Kidney glomerular epithelial cell (primary cell): ENCODE measurements around the gene KCNK15.

ENCODE experiments used
- DNase-seq: peaks from one replicate; lab custom pipeline; 2025; lab: John Stamatoyannopoulos, UW

The KCNK15 gene

DNA sequence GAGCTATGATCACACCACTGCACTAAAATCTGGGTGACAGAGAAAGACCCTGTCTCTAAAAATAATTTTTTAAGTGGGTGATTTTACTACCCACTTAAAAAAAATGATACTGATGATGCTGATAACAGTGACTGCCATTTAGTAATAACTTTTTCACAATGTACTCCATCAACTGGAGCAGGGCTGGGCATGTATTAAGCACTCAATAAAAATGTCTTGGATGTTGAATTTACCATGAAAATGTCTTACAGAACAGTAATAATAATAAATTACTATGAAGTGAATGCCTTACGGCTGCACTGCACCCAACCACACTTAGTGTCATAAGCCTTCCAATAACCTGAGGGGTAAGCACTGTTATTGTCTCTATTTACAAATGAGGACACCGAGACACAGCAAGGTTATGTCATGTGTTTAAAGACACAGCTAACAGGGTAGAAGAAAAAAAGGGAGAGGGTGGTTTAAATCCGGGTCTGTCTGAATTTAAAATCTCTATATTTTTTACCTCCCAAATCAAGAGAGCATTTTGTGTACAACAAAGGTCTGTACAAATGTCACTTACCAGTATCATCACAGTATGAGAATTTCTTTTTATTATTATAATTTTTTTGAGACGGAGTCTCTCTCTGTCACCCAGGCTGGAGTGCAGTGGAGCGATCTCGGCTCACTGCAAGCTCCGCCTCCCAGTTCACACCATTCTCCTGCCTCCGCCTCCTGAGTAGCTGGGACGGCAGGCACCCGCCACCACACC is 43.2 kb downstream of the KCNK15 start:
- DNase-seq = no peak

DNA sequence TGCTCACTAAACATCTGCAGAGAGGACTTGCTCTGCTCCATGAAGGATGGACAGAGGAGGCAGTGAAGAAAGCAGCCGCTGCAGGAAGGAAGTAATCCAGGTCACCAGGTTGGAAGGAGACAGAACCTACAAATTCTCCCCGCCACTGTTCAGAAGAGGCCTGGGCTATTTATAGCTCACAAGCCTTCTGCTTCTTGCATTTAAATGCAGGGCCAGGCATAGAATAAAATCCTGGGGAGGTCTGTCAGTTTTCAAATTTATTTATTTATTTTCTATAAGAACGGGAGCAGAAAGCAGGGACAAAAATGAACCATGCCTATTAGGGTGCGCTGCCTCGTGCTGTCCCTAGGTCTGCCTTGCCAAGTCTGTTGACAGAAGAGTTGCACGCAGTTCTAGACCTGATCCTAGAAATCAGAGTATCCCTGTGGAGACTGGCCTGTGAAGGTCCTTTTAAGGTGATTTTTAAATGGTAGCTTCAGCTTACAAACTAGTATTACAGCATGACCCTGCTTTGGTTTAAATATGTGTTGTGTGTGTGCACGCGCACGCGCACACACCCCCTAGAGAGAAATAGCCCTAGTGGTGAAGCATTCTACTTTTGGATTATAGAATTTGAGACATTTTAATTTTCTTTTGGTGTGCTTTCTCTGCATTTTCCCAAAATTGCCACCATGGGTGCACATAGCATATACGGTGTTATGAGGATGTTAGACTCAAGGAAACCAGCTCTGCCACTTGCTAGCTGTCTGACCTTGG is 45.2 kb downstream of the KCNK15 start:
- DNase-seq = no peak

DNA sequence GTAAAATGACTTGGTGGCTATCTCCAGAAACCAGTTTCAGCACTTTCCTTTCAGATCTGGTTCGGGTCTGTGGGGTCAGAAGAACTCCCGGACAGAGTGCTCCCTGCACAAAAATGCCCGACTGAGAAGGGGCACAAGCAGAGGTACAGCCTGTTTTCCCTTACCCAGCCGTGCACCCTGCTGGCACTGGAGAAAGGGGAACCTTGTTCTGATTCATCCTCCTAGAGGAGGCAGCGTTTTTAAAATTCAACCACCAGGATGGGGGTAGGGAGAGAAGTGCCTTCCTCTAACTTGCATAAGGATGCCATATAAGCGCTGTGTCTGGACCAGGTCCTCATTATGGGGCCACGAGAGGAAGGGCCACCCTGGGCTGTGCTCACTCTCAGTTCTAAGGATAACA is 47.1 kb downstream of the KCNK15 start:
- DNase-seq = no peak

DNA sequence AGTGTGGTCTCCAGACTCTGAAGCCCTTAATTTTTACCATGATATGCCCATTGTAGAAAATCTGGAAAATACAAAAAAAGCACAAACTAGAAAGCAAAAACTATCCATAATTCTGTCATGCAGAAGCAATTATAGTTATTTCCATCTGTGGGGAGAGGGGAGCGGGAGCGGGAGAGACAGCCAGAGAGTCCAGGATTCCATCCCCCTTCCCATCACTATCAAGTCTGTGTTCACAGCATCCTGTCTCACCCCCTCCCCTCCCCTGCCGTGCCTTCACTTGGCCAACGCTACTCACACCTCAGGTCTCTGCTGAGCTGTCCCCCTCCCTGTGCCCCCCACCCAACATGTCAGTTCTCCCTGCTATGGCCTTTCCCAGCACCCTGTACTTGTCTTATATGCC is 50.2 kb downstream of the KCNK15 start:
- DNase-seq = no peak

DNA sequence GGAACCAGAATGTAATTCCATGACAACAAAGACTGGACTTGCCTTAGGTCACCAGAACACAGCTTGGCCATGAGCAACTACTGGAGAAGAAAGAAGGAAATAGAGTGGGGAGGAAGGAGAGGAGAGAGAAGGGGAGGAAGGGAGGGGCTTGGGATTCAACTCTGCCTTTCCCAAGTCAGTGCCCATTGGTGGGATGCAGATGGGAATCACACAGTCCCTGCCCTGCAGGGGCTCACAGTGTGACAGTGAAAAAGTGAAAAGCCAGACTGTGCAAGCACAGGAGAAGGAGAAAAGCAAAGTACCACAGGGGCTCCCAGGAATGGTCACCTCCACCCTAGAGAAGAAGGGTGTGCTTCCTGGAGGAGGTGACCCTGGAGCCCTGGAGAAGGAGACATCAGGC is 50.6 kb downstream of the KCNK15 start:
- no peak for DNase-seq

DNA sequence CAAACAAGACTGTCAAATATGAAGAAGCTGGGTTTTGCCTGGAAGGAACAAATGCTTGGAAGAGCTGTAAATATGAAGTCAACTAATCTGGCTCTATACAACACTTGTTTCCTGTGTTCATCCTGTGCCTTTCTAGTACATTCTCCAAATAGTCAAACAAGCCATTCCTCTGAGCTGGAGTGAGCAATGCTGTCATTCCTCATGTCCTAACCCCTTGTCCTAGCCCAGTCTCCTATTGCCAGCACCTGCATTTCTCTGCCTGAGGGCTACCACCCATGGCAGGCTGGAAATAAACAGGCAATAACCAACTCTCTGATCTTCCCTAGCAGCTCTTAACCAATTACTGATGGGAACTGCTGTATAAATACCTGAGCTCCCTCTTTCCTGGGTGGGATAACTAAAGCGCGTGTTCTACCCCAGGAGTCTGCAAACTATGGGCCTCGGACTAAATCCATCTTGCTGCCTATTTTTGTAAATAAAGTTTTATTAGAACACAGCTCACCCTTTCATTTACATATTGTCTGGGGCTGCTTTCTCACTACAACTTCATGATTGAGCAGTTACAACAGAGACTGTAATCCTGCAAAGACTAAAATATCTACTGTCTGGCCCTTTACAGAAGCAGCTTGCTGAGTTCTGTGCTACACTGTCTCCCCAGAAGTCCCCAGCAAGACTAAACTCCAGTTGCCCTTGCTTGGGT is 51.2 kb downstream of the KCNK15 start:
- DNase-seq = no peak

DNA sequence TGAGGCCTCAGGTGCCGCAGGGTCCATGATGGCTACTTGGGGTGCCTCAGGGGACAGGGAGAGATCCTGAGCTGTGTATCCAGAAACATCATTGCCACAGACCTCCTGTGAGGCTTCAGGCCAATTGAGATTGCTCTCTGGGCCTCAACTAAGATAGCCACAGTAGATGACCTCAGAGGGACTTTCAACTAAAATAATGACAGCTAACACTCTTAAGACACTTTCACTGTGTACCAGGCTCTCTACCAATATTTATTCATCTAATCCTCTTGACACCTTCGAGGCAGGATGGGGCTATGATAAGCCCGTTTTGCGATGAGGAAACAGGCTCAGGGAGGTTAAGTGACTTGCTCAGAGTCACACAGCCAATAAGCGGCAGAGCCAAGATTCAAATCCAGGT is 54.0 kb downstream of the KCNK15 start:
- DNase-seq = no peak

DNA sequence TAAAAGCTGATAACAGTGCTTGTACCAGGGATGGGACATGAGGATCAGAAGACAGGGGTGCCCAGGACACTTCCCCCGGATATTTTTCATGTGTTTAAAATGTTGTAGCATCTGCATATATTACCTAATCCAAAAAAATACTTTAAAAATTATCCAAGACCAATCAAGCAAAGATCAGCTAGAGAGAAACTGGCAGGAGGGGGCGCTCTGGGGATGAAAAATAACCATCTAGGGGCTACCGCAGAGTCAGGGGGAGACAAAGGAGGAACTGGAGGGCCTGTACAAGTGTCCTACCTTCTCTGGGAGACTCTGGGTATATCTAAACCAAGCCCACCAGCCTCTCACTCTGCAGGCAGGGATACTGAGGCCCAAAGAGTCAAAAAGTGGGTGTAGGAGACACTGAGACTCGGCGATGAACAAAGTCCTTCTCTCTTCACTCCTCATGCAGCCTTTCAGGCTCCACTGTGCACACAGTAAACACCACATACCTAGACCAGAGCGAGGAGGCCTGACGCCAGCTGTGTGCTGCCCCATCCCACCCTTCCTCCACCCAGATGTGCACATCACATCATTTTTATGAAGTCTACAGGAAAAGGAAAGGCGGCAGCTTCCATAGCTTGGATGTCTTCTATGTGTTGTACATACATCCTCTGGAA is 54.9 kb downstream of the KCNK15 start:
- no peak for DNase-seq
